Stomach (tissue), 9 donors: Measurements from ENCODE around the gene NSF. TPM values are rescaled to one million over a fixed set of nuclear protein-coding genes. Genes with fewer than 3 reads are reported as not detected.

Experiments used
- DNase-seq, 2 donors: peaks; one replicate each; pipeline versions ENCODE4 v3.0.0 to v3.0.0-alpha.2; 2013 to 2019
- H3K27ac ChIP-seq, 5 donors: fragments of 200-600 bp in 4 of 5; sonication (generic) in 4 of 5; one replicate each; pipeline ENCODE4 v1.5.1; 2013 to 2019; ENCODE audit warnings: mild to moderate bottlenecking in 1 of 5, moderate library complexity in 1 of 5
- H3K27me3 ChIP-seq, 3 donors: fragments of 200-600 bp; sonication (generic); one replicate each; pipeline ENCODE4 v1.5.1; 2017 to 2019; ENCODE audit warnings: mixed run types in 1 of 3
- H3K36me3 ChIP-seq, 4 donors: fragments of 200-600 bp; sonication (generic); 1 replicate in 3 of 4; 2 replicates in 1 of 4; pipeline ENCODE4 v1.5.1; 2016 to 2019
- H3K4me1 ChIP-seq, 4 donors: fragments of 200-600 bp; sonication (generic); one replicate each; pipeline ENCODE4 v1.5.1; 2016 to 2019
- H3K4me3 ChIP-seq, 4 donors: fragments of 200-600 bp; sonication (generic) in 3 of 4; one replicate each; pipeline ENCODE4 v1.5.1; 2016 to 2019; ENCODE audit warnings: mild to moderate bottlenecking in 1 of 4
- H3K9me3 ChIP-seq, 4 donors: fragments of 200-600 bp; sonication (generic); one replicate each; pipeline ENCODE4 v1.5.1; 2016 to 2019
- CTCF ChIP-seq, 7 experiments: fragments of 450-650 bp in 4 of 7; fragments of 200-600 bp in 3 of 7; sonication (generic) in 3 of 7; IDR thresholded peaks; one replicate each; pipeline ENCODE4 v1.5.1; 2016 to 2019; ENCODE audit warnings: antibody characterized with exemption in 7 of 7, control low read depth in 2 of 7, mild to moderate bottlenecking in 1 of 7
- EP300 ChIP-seq: sonication (generic); formaldehyde crosslinking; IDR thresholded peaks from one replicate; pipeline ENCODE4 v1.6.1; 2017; ENCODE audit warnings: antibody characterized with exemption
- POLR2A ChIP-seq, 4 donors: fragments of 450-650 bp; IDR thresholded peaks; one replicate each; pipeline ENCODE4 v1.6.1; 2016; ENCODE audit warnings: antibody characterized with exemption in 4 of 4, control low read depth in 2 of 4, mild to moderate bottlenecking in 1 of 4, moderate library complexity in 1 of 4
- POLR2AphosphoS5 ChIP-seq, 3 donors: sonication (generic); formaldehyde crosslinking; IDR thresholded peaks; one replicate each; pipeline ENCODE4 v1.6.1; 2016; ENCODE audit warnings: antibody characterized with exemption in 3 of 3
- WGBS, 5 donors: extraction: QIAGEN DNeasy Blood & Tissue Kit in 3 of 5; methylation state at CpG; one replicate each; pipeline versions ENCODE4 v1.1.5 to v1.1.7; 2013 to 2018; 5-methylcytosine and 5-hydroxymethylcytosine counted together
- intact Hi-C: fragments of 100-400 bp; cut with DNase I; formaldehyde crosslinking; loops from one replicate; pipeline ENCODE4 v1.15.1; 2023; ENCODE audit warnings: low total_unique reads
- polyA plus RNA-seq, 3 donors: library from polyadenylated mRNA; stranded (reverse); fragments of 200-250 nt; gene quantifications; one replicate each; pipeline ENCODE4 v1.2.3, GENCODE V29; 2013
- total RNA-seq, 5 donors: library from RNA; depleted of rRNA; stranded (reverse); fragments of >200 nt; gene quantifications; one replicate each; pipeline versions ENCODE4 v1.1.0 to v1.2.3, GENCODE V29; 2014 to 2016
- donor health status: healthy with polysubstance abuse.
- donor health status: Bipolar disorder and iron deficiency.
- donor health status: healthy.

Gene NSF
- total and polyA plus RNA-seq, 8 donors, result 7.0 to 75.2 (median 16.3) TPM

- H3K27ac ChIP-seq, result no peak overlapping the region
- intact Hi-C loops, result no loop called here
- H3K36me3 ChIP-seq, result no peaks in the 10 kb centered on the region
- no peak for DNase-seq
- TF ChIP-seq POLR2A (IDR thresholded peaks at IDR 0.05) (no peak), CTCF (IDR thresholded peaks at IDR 0.05) (no peak), EP300 (no peak), POLR2AphosphoS5 (IDR thresholded peaks at IDR 0.05) (no peak)
- H3K4me1 ChIP-seq, result peaks cover 13 to 31% (median 22%) of the 10 kb centered on the region in 4 donors
- H3K4me3 ChIP-seq, result no peak overlapping the region
- H3K27me3 ChIP-seq, result peaks cover 0 to 81% (median 6%) of the 10 kb centered on the region in 3 donors
- 75 to 86% (median 80%) methylated on average over 3 to 6 of the region's 6 CpGs for WGBS, 5 donors
- H3K9me3 ChIP-seq, result no peaks in the 10 kb centered on the region
Observed at GRCh38 chr17:46773221-46773605, 182.7 kb downstream of the NSF start.

- intact Hi-C loops, result no loop called here
- no peak for DNase-seq
- TF ChIP-seq POLR2AphosphoS5 (IDR thresholded peaks at IDR 0.05) (no peak), EP300 (no peak), CTCF (IDR thresholded peaks at IDR 0.05) (no peak), POLR2A (IDR thresholded peaks at IDR 0.05) (no peak)
- no peak overlapping the region for H3K27ac ChIP-seq
- H3K9me3 ChIP-seq, result no peaks in the 10 kb centered on the region
- H3K36me3 ChIP-seq, result no peaks in the 10 kb centered on the region
- no peak overlapping the region for H3K4me3 ChIP-seq
- peaks cover 13 to 31% (median 22%) of the 10 kb centered on the region in 4 donors for H3K4me1 ChIP-seq
- 88 to 93% (median 91%) methylated on average over 12 to 15 of the region's 15 CpGs for WGBS, 5 donors
- H3K27me3 ChIP-seq, result peaks cover 0 to 79% (median 6%) of the 10 kb centered on the region in 3 donors
Observed at GRCh38 chr17:46773676-46774075, 183.2 kb downstream of the NSF start.

GRCh38 chr17:46774108-46774737 lies 183.8 kb downstream of the NSF start:
- H3K27me3 ChIP-seq, result peaks cover 0 to 77% (median 6%) of the 10 kb centered on the region in 3 donors
- no peak overlapping the region for H3K4me3 ChIP-seq
- no peak overlapping the region for H3K27ac ChIP-seq
- intact Hi-C loops, result no loop called here
- peaks cover 13 to 31% (median 22%) of the 10 kb centered on the region in 4 donors for H3K4me1 ChIP-seq
- DNase-seq, result no peak
- WGBS, 5 donors, result 93 to 98% (median 95%) methylated on average over 5 to 10 of the region's 10 CpGs
- TF ChIP-seq EP300 (no peak), POLR2AphosphoS5 (IDR thresholded peaks at IDR 0.05) (no peak), CTCF (IDR thresholded peaks at IDR 0.05) (no peak), POLR2A (IDR thresholded peaks at IDR 0.05) (no peak)
- H3K9me3 ChIP-seq, result no peaks in the 10 kb centered on the region
- H3K36me3 ChIP-seq, result no peaks in the 10 kb centered on the region

- Histone ChIP-seq H3K27me3 (peaks cover 0 to 60% (median 0%) of the 10 kb centered on the region in 3 donors), H3K36me3 (no peaks in the 10 kb centered on the region), H3K4me1 (peaks cover 7 to 12% (median 8%) of the 10 kb centered on the region in 4 donors), H3K27ac (no peak overlapping the region), H3K4me3 (no peak overlapping the region), H3K9me3 (no peaks in the 10 kb centered on the region)
- TF ChIP-seq EP300, result no peak
- TF ChIP-seq POLR2AphosphoS5 (IDR thresholded peaks at IDR 0.05), result no peak
- no peak for TF ChIP-seq POLR2A (IDR thresholded peaks at IDR 0.05)
- no peak for TF ChIP-seq CTCF (IDR thresholded peaks at IDR 0.05)
- DNase-seq, result no peak
- intact Hi-C loops, result no loop called here
- WGBS, 5 donors, result 76 to 82% (median 78%) methylated on average over 12 of the region's 12 CpGs
Observed at GRCh38 chr17:46776298-46777005, 186.0 kb downstream of the NSF start.
